Caco-2 (cell line): ENCODE measurements around the gene DMKN. TPM values are rescaled to one million over a fixed set of nuclear protein-coding genes. Genes with fewer than 3 reads are reported as not detected.
"Not testable (repeated sequence)": the region's sequence is repeated elsewhere in the genome, so short reads cannot be mapped to it uniquely, and the experiment has no call there.

Source experiments
- BruUV-seq: library from RNA; stranded (reverse); fragments of 400-500 nt; replicated peaks from 2 replicates; lab custom pipeline; 2021; lab: Mats Ljungman, UMichigan
- CTCF ChIA-PET: fragments of 300-600 bp; sonication (Branson Sonifier 250); formaldehyde crosslinking; loops from one replicate; lab custom pipeline; 2022; ENCODE audit warnings: antibody characterized with exemption; lab: Charles Lee
- POLR2A ChIA-PET: fragments of 300-600 bp; sonication (Branson Sonifier 250); formaldehyde crosslinking; loops from one replicate; lab custom pipeline; 2022; ENCODE audit warnings: antibody characterized with exemption; lab: Charles Lee
- DNase-seq, 2 experiments: peaks; one replicate each; pipeline versions ENCODE4 v3.0.0 to v3.0.0-alpha.2; 2020 to 2022
- H3K27me3 ChIP-seq: replicated peaks from 2 replicates; pipeline ENCODE4 v1.6.0; 2011; ENCODE audit warnings: low read length; ENCODE audit not compliant: control insufficient read depth, insufficient read depth
- H3K36me3 ChIP-seq: 2 replicates; pipeline ENCODE4 v1.5.1; 2011; ENCODE audit warnings: low read length; ENCODE audit not compliant: control insufficient read depth, insufficient read depth
- H3K4me1 ChIP-seq: fragments of 250-450 bp; sonication (Bioruptor Pico); 2 replicates; pipeline ENCODE4 v1.5.1; 2020; ENCODE audit warnings: mild to moderate bottlenecking
- H3K4me3 ChIP-seq: 2 replicates; pipeline ENCODE4 v1.5.1; 2011; ENCODE audit warnings: low read depth, mild to moderate bottlenecking, control low read depth, low read length
- H3K9me3 ChIP-seq: fragments of 250-450 bp; sonication (Bioruptor Pico); 2 replicates; pipeline ENCODE4 v1.5.1; 2020; ENCODE audit warnings: mild to moderate bottlenecking, moderate library complexity
- H3K27ac Mint-ChIP-seq: one replicate; pipeline ENCODE4 v1.8.0; 2022; ENCODE audit warnings: mixed read lengths; ENCODE audit not compliant: unreplicated experiment
- H3K27me3 Mint-ChIP-seq: one replicate; pipeline ENCODE4 v1.8.0; 2022; ENCODE audit warnings: mixed read lengths; ENCODE audit not compliant: insufficient read depth, unreplicated experiment
- H3K36me3 Mint-ChIP-seq: one replicate; pipeline ENCODE4 v1.8.0; 2022; ENCODE audit warnings: mild to moderate bottlenecking, mixed read lengths; ENCODE audit not compliant: insufficient read depth, unreplicated experiment
- H3K4me1 Mint-ChIP-seq: one replicate; pipeline ENCODE4 v1.8.0; 2022; ENCODE audit warnings: low read depth, mixed read lengths; ENCODE audit not compliant: unreplicated experiment
- H3K4me3 Mint-ChIP-seq: one replicate; pipeline ENCODE4 v1.8.0; 2022; ENCODE audit warnings: mild to moderate bottlenecking, moderate library complexity, mixed read lengths; ENCODE audit not compliant: unreplicated experiment
- H3K9me3 Mint-ChIP-seq: one replicate; pipeline ENCODE4 v1.8.0; 2022; ENCODE audit warnings: mixed read lengths; ENCODE audit not compliant: unreplicated experiment
- CTCF ChIP-seq, 2 experiments: fragments of 200-600 bp in 1 of 2; IDR thresholded peaks; 1 replicate in 1 of 2; 2 replicates in 1 of 2; pipeline versions ENCODE4 v1.5.1 to v1.8.0; 2011 to 2022; ENCODE audit warnings: antibody characterized with exemption in 1 of 2, control low read depth in 1 of 2, inconsistent platforms in 1 of 2, low read depth in 1 of 2, low read length in 1 of 2, mild to moderate bottlenecking in 1 of 2, moderate library complexity in 1 of 2; ENCODE audit not compliant: insufficient read depth in 1 of 2, severe bottlenecking in 1 of 2, unreplicated experiment in 1 of 2
- intact Hi-C: fragments of 100-400 bp; cut with micrococcal nuclease; formaldehyde crosslinking; loops from one replicate; pipeline ENCODE4 v1.10.0; 2022; ENCODE audit not compliant: unreplicated experiment
- total RNA-seq: library from RNA; stranded (reverse); gene quantifications from 2 replicates; pipeline ENCODE4 v1.2.3, GENCODE V29; 2022

The DMKN gene
- total RNA-seq, 1 experiment from 2014 or later: 341 TPM

DNA sequence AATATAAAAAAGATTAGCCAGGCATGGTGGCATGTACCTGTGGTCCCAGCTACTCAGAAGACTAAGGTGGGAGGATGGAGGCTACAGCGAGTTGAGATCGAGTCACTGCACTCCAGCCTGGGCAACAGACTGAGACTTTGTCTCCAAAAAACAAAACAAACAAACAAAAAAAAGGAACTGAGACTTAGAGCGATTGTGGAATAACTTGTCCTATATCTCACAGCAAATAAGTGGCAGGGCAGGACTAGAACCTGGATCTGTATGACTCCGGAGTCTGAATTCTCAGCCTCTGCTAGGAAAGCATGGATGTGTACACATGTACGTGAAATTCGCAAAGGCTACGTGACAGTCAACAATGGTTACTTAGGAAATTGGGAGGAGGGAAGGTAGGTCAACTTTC is 43.3 kb downstream of the DMKN start:
- no peaks in the 10 kb centered on the region for H3K27me3 ChIP-seq
- no peaks in the 10 kb centered on the region for H3K9me3 ChIP-seq
- no peak for TF ChIP-seq CTCF (IDR thresholded peaks at IDR 0.05; ENCODE audit: insufficient read depth in 1 of 2, low read depth in 1 of 2, low read length in 1 of 2, severe bottlenecking in 1 of 2, unreplicated experiment in 1 of 2)
- peaks cover 10% of the 10 kb centered on the region for H3K4me1 ChIP-seq
- ChIA-PET POLR2A (no interaction called here), CTCF (interaction anchor here (1.0 to 3.4 kb wide), 4 partner anchors 17 to 120 kb away, joined by 3 to 26 read pairs (median 4); no protein-coding TSS in a partner anchor)
- H3K4me3 Mint-ChIP-seq: no peak overlapping the region
- H3K9me3 Mint-ChIP-seq: no peaks in the 10 kb centered on the region
- intact Hi-C loops: no loop called here
- BruUV-seq: no TSS peak
- no peaks in the 10 kb centered on the region for H3K36me3 ChIP-seq
- H3K36me3 Mint-ChIP-seq: no peaks in the 10 kb centered on the region
- no peak for DNase-seq
- H3K27me3 Mint-ChIP-seq: no peaks in the 10 kb centered on the region
- H3K4me3 ChIP-seq: no peak overlapping the region
- no peak overlapping the region for H3K27ac Mint-ChIP-seq
- H3K4me1 Mint-ChIP-seq: no peaks in the 10 kb centered on the region

DNA sequence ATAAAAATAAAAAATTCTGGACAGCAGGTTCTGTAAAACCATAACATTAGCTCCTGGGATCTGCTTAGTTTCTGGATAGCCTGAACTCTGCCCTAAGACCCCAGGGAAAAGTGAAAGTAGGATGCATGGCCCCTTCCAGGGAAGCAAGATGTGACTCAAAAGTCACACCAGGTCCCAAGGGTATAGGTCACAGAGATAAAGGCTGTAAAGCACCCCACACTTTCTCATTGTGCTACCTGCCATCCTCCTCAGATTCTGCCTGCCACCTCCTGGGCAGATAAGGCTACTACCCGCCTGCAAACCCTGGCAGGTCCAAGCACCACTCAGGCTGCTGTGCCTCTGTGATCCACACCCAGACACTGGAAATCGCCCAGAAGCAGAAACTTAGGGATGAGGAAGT is 44.8 kb downstream of the DMKN start:
- peak; percentile 74 to 80 for DNase-seq
- POLR2A ChIA-PET: no interaction called here
- no peak overlapping the region for H3K4me3 Mint-ChIP-seq

DNA sequence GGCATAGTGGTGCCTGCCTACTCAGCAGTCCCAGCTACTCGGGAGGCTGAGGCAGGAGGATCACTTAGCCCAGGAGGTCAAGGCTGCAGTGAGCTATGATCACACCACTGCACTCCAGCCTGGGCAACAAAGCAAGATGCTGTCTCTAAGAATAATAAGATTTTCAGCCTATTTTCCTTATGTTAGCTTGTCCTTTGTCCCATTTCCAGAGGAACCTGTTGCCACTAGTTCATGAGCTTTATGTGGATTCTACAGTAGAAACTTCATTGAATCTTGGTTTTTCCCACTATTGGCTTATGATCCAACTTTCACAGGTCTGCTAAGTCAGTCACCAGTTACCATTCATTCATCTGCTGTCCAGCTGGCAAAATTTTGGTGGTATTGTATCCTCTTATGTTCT is 47.2 kb downstream of the DMKN start:
- Histone ChIP-seq H3K4me3 (no peak overlapping the region), H3K36me3 (no peaks in the 10 kb centered on the region), H3K27me3 (no peaks in the 10 kb centered on the region), H3K9me3 (no peaks in the 10 kb centered on the region), H3K4me1 (peaks cover 10% of the 10 kb centered on the region)
- intact Hi-C loops: no loop called here
- Mint-ChIP-seq H3K27me3 (no peaks in the 10 kb centered on the region), H3K9me3 (no peaks in the 10 kb centered on the region), H3K4me1 (no peaks in the 10 kb centered on the region), H3K27ac (no peak overlapping the region), H3K4me3 (no peak overlapping the region), H3K36me3 (no peaks in the 10 kb centered on the region)
- no peak for TF ChIP-seq CTCF (IDR thresholded peaks at IDR 0.05; ENCODE audit: insufficient read depth in 1 of 2, low read depth in 1 of 2, low read length in 1 of 2, severe bottlenecking in 1 of 2, unreplicated experiment in 1 of 2)
- POLR2A ChIA-PET: no interaction called here
- BruUV-seq: no TSS peak
- DNase-seq: no peak
- CTCF ChIA-PET: interaction anchor here (0.7 kb wide), 1 partner anchor 104 kb away, joined by 3 read pairs; no protein-coding TSS in a partner anchor

More for the DNA sequence above, 44.8 kb downstream of the DMKN start:
- H3K27me3 ChIP-seq: no peaks in the 10 kb centered on the region
- no peaks in the 10 kb centered on the region for H3K36me3 ChIP-seq
- CTCF ChIA-PET: interaction anchor here (0.8 to 3.4 kb wide), 6 partner anchors 10 to 116 kb away, joined by 3 to 26 read pairs (median 4); no protein-coding TSS in a partner anchor
- BruUV-seq: no TSS peak
- H3K27me3 Mint-ChIP-seq: no peaks in the 10 kb centered on the region
- H3K9me3 Mint-ChIP-seq: no peaks in the 10 kb centered on the region
- intact Hi-C loops: loop anchor here (1.0 kb wide), 3 partner anchors 48 to 199 kb away; no protein-coding TSS in a partner anchor
- H3K36me3 Mint-ChIP-seq: no peaks in the 10 kb centered on the region
- H3K4me3 ChIP-seq: no peak overlapping the region
- TF ChIP-seq CTCF (IDR thresholded peaks at IDR 0.05; ENCODE audit: insufficient read depth in 1 of 2, low read depth in 1 of 2, low read length in 1 of 2, severe bottlenecking in 1 of 2, unreplicated experiment in 1 of 2): peak; percentile 79 to 94
- H3K4me1 Mint-ChIP-seq: no peaks in the 10 kb centered on the region
- peaks cover 10% of the 10 kb centered on the region for H3K4me1 ChIP-seq
- H3K27ac Mint-ChIP-seq: no peak overlapping the region
- no peaks in the 10 kb centered on the region for H3K9me3 ChIP-seq

DNA sequence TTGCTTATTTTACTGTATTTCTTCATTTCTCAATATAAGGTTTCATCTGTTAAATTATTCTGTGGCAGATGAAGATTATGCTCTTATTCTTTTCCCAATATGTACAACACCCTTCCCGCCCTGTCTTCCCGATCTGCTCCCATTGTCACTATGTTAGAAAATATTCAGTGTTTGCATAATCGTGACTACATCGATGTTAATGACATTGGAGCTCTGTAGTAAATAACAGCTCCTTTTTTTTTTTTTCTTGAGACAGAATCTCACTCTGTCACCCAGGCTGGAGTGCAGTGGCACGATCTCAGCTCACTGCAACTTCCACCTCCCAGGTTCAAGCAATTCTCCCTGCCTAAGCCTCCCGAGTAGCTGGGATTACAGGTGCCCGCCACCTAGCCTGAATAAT is 50.5 kb downstream of the DMKN start:
- POLR2A ChIA-PET: not testable (repeated sequence)

More for the DNA sequence above, 50.5 kb downstream of the DMKN start:
- DNase-seq, H3K9me3 Mint-ChIP-seq, H3K4me3 ChIP-seq, intact Hi-C loops, H3K9me3 ChIP-seq, H3K4me3 Mint-ChIP-seq, H3K27ac Mint-ChIP-seq, H3K36me3 Mint-ChIP-seq, BruUV-seq, H3K27me3 ChIP-seq, CTCF ChIA-PET, H3K4me1 Mint-ChIP-seq, H3K27me3 Mint-ChIP-seq, H3K36me3 ChIP-seq: not testable (repeated sequence)
- H3K4me1 ChIP-seq: peaks cover 22% of the 10 kb centered on the region
